ENCODE data around the gene GPR156.

The GPR156 gene

GRCh38 chr3:120137548-120137947 is 147.5 kb downstream of the GPR156 start:
- TF ChIP-seq, protein P1, sequence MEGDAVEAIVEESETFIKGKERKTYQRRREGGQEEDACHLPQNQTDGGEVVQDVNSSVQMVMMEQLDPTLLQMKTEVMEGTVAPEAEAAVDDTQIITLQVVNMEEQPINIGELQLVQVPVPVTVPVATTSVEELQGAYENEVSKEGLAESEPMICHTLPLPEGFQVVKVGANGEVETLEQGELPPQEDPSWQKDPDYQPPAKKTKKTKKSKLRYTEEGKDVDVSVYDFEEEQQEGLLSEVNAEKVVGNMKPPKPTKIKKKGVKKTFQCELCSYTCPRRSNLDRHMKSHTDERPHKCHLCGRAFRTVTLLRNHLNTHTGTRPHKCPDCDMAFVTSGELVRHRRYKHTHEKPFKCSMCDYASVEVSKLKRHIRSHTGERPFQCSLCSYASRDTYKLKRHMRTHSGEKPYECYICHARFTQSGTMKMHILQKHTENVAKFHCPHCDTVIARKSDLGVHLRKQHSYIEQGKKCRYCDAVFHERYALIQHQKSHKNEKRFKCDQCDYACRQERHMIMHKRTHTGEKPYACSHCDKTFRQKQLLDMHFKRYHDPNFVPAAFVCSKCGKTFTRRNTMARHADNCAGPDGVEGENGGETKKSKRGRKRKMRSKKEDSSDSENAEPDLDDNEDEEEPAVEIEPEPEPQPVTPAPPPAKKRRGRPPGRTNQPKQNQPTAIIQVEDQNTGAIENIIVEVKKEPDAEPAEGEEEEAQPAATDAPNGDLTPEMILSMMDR (IDR thresholded peaks at IDR 0.05), result no peak
- intact Hi-C loops (cut with DNase I; ENCODE audit: low total_unique reads), result no loop called here
- no peaks in the 10 kb centered on the region for H3K36me3 ChIP-seq
- H3K27me3 ChIP-seq, result no peaks in the 10 kb centered on the region
- no peaks in the 10 kb centered on the region for H3K4me1 ChIP-seq
- no peak for DNase-seq
- no peak overlapping the region for H3K4me3 ChIP-seq
- no peaks in the 10 kb centered on the region for H3K9me3 ChIP-seq
- H3K27ac ChIP-seq, result no peak overlapping the region

DNA sequence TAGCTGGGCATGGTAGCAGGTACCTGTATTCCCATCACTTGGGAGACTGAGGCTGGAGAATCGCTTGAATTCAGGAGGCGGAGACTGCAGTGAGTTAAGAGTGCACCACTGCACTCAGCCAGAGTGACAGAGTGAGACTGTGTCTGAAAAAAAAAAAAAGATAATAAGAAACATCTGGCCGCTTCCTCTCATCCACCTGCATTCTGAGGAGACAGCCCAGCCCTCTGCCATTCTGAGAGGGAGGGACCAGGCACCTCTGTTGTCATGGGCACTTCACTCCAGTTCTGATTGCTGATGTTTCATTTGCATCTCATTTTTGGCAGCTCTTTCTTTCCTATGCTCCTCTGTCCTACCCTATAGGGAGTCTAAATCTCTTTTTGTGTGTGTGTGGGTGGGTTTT is 154.4 kb downstream of the GPR156 start:
- no peak for DNase-seq
- intact Hi-C loops (cut with DNase I; ENCODE audit: low total_unique reads), result no loop called here
- H3K9me3 ChIP-seq, result no peaks in the 10 kb centered on the region
- TF ChIP-seq, protein P1 (IDR thresholded peaks at IDR 0.05), result no peak
- no peak overlapping the region for H3K27ac ChIP-seq
- H3K4me1 ChIP-seq, result no peaks in the 10 kb centered on the region
- H3K27me3 ChIP-seq, result no peaks in the 10 kb centered on the region
- no peak overlapping the region for H3K4me3 ChIP-seq
- H3K36me3 ChIP-seq, result no peaks in the 10 kb centered on the region

DNA sequence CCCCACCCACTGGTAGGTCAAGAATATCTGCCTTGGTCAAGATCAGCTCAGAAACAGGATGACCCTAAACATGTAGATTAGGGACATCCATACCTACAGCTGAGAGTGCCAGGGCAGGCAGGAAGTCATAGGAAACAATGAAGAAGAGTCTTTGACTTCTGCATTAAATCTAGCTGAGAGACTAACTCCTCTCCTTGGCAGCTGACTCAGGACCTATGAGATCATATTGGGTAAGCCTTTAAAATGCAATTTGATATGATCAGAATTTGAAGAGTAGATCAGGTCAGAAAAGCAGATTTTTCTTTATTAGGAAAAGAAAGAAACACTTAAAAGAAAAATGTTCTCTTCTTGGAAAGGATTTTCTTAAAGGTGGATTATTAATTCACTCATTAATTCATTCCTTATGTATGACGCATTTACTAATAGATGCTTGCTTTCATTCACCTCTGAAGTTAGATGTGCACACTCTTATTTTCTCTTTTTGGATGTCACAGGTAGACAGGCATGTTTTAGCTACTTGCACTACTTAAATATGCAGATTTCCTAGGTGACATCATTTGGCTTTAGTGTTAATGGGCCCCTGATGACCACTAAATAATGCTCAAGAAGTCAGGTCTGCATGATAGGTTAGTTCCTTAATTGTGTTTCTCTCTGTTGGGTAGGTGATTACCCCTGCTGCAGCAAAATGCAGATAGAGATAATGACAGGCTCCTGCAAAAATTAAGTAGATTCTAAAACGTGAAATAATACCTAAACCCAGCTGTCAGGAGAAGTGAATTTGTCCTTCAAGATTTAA is 155.1 kb downstream of the GPR156 start:
- no peaks in the 10 kb centered on the region for H3K36me3 ChIP-seq
- H3K4me3 ChIP-seq, result no peak overlapping the region
- H3K9me3 ChIP-seq, result no peaks in the 10 kb centered on the region
- TF ChIP-seq, protein P1 (IDR thresholded peaks at IDR 0.05), result no peak
- H3K27ac ChIP-seq, result no peak overlapping the region
- no peak for DNase-seq
- no peaks in the 10 kb centered on the region for H3K27me3 ChIP-seq
- no peaks in the 10 kb centered on the region for H3K4me1 ChIP-seq
- intact Hi-C loops (cut with DNase I; ENCODE audit: low total_unique reads), result no loop called here

- TF ChIP-seq, protein P1 (IDR thresholded peaks at IDR 0.05), result no peak
- Histone ChIP-seq H3K27me3 (no peaks in the 10 kb centered on the region), H3K27ac (no peak overlapping the region), H3K4me1 (no peaks in the 10 kb centered on the region), H3K9me3 (no peaks in the 10 kb centered on the region), H3K36me3 (no peaks in the 10 kb centered on the region), H3K4me3 (no peak overlapping the region)
- intact Hi-C loops (cut with DNase I; ENCODE audit: low total_unique reads), result no loop called here
- DNase-seq, result no peak
These were observed 156.0 kb downstream of the GPR156 start for GRCh38 chr3:120129051-120129450.

- intact Hi-C loops (cut with DNase I; ENCODE audit: low total_unique reads), result no loop called here
- H3K9me3 ChIP-seq, result no peaks in the 10 kb centered on the region
- H3K36me3 ChIP-seq, result no peaks in the 10 kb centered on the region
- no peak overlapping the region for H3K27ac ChIP-seq
- no peak for DNase-seq
- H3K27me3 ChIP-seq, result no peaks in the 10 kb centered on the region
- no peak overlapping the region for H3K4me3 ChIP-seq
- no peaks in the 10 kb centered on the region for H3K4me1 ChIP-seq
- TF ChIP-seq, protein P1 (IDR thresholded peaks at IDR 0.05), result no peak
These were observed 159.0 kb downstream of the GPR156 start for GRCh38 chr3:120125992-120126391.
